GM18870 (cell line): ENCODE measurements around the gene MS4A18.

ENCODE experiments used
- ATAC-seq: cut with Tn5 transposase; IDR thresholded peaks from one replicate; pipeline ENCODE4 v1.9.1; 2021; ENCODE audit warnings: moderate library complexity; ENCODE audit not compliant: unreplicated experiment

MS4A18 gene

DNA sequence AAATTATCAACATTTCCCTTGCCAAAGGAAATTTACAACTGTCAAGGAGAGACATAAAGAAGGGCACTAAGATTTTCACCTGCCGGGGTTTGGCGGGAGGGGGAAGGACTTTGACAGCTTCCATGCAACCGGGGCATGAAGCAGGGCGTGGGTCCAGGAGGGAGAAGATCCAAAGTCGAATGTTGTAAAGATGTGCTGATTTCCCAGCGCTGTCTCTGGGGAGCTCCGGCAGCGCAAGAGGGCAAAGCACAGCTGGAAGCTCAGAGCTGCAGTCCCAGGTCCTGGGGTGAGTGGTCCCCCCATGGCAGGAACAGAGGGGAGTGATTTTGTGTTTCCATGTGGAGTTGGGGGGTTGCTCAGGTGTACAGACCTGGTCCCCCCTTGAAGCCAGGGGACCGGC lies 60.6 kb downstream of the MS4A18 start, which contains the start of gene MS4A10:
Gene MS4A10, plus strand, starts transcription at position 198 of the 400 bp plus-strand sequence. CDS start 5,003 bp downstream, outside the sequence.
- ATAC-seq = no peak

DNA sequence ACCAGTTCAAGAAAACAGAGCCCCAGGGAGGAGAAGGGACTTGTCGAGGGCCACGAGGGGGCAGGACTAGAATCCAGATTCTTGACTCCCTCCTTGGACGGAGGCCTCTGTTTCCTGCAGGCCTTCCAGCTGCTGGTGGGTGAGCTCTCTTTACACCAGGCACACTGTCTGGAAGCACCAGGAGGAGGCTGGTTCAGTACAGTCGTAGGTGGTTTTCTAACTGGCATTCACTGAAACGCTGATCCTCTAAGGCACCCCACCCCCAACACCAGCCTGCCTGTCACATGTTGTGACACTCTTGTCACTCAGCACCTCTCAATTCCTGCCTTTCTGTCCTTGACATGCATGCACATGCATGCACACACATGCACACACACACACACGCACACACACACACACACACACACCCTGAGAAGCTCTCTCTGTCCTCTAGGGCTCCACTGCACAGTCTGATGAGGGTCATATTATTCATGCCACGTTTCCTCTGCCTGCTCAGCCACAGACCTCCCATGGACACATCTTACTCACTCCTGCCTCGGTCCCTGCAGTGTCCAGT lies 61.4 kb downstream of the MS4A18 start:
- ATAC-seq = no peak

DNA sequence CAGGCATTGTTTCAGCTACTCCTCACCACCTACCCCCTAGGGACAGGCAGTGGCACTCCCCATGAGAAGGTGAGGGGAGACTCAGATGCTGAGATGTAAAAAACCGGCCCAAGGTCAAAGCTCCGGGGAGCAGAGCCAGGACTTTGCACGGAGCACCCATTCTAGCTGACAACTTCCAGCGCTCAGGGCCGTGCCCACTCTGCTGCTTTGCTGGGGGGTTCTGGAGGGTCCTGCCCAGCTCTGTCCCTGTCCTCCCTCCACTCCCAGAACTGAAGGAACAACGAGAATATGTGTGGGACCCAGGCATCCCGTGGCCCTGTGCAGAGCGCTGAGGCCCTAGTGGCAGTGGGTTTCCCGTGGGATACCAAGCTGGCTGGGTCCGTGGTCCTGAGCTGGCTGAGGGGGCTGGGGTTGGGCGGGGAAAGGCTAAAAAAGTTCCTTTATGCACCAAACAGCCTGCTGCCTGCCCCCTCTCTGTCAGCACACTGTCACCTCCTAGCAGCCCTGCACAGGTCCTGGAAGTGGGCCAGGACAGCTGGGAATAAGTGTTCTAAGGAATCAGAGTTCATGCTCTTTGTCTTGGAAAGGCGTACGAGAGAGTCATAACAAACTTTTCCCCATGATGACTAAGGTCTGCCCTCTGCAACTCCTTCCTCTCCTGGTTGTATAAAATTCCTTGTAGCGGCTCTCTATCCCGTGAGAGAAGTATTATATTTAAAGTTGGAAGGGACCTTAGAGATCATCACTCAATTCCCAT lies 62.5 kb downstream of the MS4A18 start:
- ATAC-seq = no peak

DNA sequence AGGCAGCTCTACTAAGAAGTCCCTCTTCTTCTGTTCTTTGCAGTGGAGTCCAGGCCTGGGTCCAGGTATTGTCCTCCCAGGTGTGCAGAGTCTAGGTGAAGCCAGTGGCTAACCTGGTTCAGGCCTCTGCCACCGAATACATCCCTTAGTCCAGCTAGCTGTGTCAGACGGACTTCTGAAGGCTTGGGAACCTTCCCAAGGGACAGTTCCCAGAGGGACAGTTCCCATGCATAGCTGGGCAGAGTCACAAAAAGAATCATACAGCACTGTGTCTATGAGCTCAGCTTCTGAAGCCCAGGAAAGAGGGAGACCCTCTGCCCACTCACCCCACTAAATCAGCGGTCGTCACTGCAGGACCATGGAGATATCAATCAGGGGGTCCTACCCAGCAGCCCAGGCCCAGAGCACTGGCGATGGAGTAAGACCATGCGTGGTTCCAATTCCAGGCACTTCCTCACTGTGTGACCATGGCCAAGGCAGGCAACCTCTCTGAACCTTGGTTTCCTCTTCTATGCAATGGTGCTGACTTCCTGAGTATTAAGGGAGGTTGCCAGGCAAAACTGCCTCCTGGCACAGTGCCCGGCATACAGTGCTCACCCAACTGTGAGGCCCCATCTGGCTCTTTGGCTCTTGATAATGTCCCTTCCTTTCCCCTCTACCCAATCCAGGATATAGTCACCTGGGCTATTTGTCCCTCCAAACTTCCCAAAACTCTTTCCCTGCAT lies 64.0 kb downstream of the MS4A18 start:
- no peak for ATAC-seq

DNA sequence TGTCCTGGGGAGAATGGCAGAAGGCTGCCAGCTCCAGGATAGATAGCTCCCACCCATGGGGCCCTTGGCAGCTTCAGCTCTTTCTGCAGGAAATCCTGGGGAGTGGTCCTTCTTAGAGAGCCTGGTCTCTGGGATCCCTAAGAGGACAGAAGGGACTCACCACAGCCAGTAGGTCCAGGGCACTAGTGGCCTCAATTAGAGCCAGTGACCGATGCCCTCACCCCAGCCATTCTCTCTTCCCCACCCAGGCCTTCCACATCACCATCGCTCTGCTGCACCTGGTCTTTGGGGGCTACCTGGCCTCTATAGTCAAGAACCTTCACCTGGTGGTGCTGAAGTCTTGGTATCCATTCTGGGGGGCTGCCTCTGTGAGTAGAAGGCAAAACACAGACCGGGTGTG lies 66.2 kb downstream of the MS4A18 start:
- no peak for ATAC-seq

DNA sequence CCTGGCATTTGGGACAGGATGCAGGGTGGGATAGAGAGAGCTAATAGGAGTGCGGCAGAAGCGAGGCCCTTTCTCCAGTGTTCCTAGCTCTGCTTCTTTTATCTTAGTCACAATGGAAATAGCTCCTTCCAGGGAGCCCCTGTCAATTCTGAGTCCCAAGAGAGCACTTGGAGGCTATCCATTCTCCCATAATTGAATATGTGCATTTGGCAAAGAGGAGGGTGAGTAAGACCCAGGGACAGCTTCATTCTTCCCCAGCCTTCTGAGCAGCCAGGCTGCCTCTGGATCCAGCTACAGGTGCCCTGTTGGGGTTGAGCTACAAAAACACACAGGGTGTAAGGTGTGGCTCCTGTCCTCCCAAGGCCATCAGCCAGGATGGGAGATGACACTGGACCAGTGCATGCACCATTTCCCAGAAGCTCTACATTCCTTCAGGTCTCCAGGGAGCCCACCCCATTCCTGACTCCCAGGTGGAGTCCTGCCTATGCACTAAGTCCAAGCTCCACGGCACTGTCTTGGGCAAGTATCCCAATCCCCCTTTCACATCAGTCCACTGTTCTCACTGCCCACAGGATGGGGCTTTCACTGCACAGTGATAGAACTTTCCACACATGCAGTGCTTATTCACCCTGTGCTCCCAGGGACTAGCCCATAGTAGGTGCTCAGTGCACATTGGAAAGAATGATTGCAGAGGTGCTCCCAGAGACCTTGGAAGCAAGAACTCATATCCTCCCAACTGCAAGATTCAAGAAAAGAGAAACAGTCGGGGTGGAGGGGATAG lies 66.8 kb downstream of the MS4A18 start:
- no peak for ATAC-seq

DNA sequence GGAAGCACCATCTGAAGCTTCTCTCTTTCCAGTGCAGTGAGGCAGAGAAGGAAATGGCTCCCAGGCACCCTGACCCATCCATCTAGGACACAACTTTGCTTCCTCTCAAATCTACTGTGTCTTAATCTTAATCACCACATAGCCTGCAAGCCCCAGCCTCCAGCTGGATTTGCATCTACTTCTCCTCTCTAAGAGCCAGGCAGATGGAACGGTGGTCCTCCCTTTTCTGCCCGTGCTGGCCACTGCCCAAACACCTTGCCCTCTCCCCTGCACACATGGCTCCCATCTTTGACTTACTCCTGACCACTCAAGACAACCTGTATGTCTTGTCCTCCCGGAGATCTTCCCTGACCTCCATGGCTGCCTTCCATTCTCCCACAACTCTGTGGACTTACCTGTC lies 68.0 kb downstream of the MS4A18 start:
- no peak for ATAC-seq
